Fibroblast of villous mesenchyme (primary cell): ENCODE data around the gene SPATA13. TPM values are rescaled to one million over a fixed set of nuclear protein-coding genes. Genes with fewer than 3 reads are reported as not detected.

Source experiments
- DNase-seq: peaks from one replicate; pipeline ENCODE4 v3.0.0-alpha.2; 2010; ENCODE audit warnings: low read depth
- H3K4me3 ChIP-seq: 2 replicates; pipeline ENCODE4 v1.5.1; 2011; ENCODE audit warnings: low read depth, mild to moderate bottlenecking, low read length
- total RNA-seq: library from RNA; depleted of rRNA; stranded (reverse); fragments of >200 nt; gene quantifications from 2 replicates; pipeline ENCODE4 v1.2.3, GENCODE V29; 2012
- TF ChIP-seq, protein P1 (sequence below): IDR thresholded peaks from 2 replicates; pipeline ENCODE4 v1.5.1; 2012; ENCODE audit warnings: low read depth, mild to moderate bottlenecking, low read length; ENCODE audit not compliant: insufficient read depth

SPATA13 gene
- total RNA-seq, 1 donor: 19.9 TPM

DNA sequence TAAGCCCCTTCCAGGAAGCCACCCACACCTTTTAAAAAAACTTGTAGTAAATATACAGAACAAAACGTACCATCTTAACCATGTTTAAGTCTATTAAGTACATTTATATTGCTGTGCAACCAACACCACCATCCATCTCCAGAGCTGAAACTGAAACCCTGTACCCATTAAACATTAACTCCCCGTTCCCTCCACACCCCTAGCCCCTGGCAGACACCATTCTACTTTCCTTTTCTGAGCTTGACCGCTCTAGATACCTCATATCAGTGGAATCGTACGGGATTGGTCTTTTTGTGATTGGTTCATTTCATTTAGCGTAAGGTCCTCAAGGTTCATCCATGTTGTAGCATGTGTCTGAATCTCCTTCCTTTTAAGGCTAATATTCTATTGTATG is 13.0 kb upstream of the SPATA13 start:
- H3K4me3 ChIP-seq: no peak overlapping the region
- no peak for DNase-seq
- TF ChIP-seq, protein P1, sequence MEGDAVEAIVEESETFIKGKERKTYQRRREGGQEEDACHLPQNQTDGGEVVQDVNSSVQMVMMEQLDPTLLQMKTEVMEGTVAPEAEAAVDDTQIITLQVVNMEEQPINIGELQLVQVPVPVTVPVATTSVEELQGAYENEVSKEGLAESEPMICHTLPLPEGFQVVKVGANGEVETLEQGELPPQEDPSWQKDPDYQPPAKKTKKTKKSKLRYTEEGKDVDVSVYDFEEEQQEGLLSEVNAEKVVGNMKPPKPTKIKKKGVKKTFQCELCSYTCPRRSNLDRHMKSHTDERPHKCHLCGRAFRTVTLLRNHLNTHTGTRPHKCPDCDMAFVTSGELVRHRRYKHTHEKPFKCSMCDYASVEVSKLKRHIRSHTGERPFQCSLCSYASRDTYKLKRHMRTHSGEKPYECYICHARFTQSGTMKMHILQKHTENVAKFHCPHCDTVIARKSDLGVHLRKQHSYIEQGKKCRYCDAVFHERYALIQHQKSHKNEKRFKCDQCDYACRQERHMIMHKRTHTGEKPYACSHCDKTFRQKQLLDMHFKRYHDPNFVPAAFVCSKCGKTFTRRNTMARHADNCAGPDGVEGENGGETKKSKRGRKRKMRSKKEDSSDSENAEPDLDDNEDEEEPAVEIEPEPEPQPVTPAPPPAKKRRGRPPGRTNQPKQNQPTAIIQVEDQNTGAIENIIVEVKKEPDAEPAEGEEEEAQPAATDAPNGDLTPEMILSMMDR: no peak

DNA sequence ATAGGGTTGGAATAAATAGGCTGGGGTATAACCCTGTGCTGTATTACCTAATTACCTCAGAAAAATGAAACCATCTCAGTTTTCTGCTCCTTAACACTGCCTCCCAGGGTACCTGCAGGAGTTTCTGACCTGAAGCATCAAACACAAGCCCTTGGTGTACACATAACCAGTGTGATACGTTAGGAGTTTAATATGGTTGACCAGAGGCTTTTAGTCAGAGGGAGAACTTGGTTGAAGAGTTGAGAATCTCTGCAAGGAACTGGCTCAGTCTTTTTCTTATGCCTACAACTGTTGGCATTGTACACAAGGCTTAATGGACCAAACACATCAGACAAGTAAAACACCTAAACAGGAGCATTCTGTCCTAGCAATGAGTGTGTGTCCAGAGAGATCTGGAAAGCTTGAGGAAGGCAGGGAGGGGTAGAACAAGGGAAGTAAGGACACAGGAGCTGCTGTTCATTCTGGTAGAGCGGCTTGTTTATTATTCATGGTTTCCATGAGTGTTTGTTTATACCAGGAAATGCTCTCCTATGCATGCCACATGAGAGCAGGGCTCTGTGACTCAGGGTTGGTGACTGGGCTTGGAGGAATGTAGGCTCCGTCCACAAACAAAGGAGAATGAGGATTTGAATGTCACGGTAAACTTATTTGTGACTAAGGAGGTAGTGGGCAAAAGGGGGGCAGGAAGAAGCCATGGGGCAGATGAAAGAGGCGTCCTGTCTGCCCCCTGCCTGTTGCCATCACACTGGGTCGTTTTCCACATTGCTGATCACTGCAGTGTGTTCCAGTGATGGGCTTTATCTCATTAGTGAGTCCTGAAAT is 11.9 kb upstream of the SPATA13 start:
- TF ChIP-seq, protein P1: no peak
- H3K4me3 ChIP-seq: no peak overlapping the region
- DNase-seq: peak; percentile 94

DNA sequence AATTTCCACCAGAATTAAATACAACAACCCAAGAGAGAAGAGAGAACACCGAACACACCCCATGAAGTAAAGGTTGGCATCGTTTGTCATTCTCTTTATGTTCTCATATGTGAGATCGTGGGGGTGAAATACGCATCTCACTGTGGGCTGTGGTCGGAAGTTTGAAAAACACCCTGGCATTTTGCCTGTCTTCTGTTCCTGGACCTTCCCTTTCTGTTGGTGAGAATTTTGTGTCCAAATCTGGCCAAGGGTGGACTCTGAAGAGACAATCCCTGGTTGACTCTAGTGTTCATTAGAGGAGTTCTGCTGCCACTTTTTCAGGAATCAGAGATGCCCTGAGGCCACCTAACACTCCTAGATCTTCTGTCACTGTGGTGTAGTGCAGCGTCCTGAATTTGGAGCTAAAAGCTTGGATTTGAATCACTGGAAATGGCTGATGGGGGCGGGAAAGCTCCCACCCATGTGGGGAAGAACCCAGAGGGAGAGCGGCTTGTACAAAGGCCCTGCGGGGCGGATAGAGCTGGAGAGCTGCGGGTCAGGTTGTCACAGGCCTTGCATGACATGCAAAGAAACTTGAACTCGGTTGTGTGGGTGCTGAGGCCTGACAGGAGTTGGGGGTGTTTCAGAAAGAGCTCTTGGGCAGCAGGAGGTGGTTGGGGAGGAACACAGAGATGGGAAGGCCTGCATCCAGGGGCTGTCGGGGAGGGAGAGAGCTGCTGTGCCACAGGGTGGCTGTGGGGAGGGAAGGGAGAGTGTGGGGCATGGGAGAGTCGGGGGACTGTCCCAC is 11.1 kb upstream of the SPATA13 start:
- no peak for DNase-seq
- TF ChIP-seq, protein P1: no peak
- H3K4me3 ChIP-seq: no peak overlapping the region

DNA sequence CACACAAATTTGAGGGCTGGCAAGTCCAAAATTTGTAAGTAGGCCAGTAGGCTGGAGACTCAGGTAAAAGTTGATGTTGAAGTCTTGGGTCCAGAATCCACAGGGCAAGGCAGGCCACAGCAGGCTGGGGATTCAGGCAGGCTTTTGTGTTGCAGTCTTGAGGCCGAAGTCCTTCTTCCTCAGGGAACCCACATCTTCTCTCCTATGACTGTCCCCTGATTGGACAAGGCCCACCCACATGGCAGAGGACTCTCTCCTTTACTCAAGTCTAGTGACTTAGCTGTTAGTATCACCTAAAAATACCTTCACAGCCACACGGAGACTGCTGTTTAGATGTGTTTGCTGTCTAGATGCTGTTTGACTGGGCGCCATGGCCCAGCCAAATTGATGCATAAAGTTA is 9.9 kb upstream of the SPATA13 start:
- no peak overlapping the region for H3K4me3 ChIP-seq
- TF ChIP-seq, protein P1: no peak
- no peak for DNase-seq

DNA sequence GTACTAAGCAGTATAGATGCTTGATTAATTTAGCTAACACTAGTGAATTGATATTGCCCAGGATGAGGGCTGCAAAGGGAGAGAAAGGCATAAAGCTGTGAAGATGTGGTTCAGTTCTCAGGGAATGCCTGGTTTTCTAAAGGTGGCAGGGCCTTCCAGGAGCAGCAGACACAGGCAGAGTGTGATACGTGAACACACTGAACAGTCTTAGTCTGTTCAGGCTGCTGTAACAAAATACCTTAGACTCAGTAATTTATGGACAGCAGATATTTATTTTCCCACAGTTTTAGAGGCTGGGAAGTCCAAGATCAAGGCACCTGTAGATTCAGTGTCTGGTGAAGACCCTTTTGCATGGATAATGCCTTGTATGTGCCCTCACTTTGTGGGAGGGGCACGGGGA is 8.7 kb upstream of the SPATA13 start:
- DNase-seq: no peak
- H3K4me3 ChIP-seq: no peak overlapping the region
- TF ChIP-seq, protein P1: no peak

DNA sequence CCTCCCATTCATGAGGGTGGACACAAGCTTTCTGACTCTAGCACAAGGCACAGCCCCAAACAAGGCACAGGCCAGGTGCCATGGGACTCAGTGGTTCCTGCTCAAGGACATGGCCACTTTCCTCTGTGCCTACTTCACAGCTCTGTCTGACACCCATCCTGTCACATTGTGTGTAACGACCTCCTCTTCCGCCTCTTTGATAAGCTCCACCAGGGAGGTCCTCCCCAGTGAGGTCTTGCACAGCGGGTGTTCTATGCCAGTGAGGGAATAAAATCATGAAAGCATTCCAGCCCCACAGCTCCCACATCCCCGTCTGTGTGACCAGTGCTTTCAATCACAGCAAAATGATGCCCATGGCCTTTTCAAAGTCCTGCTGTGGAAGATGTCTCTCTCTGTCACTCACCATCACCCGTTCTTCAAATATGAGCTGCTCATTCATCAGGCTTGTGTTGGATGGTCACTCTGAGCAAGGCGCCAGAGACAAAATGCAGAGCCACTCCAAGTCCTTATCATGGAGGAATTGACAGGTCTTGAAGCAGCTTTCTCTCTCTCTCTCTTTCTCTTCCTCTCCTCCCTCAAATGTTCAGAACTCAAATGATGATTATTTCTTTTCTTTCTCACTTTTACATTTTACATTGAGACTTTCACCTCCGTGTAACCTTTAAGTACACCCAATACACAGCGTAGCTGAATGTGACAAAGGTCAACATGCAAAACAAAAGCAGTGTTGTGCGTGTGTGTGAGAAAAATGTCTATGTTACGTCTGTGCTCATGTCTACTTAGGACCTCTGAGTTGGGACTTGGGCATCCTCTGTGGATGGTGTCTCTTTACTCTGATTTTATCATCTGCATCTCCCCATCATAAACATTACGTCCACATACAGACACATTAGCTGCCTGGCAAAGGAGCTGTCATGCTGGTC is 8.0 kb upstream of the SPATA13 start:
- TF ChIP-seq, protein P1: no peak
- no peak overlapping the region for H3K4me3 ChIP-seq
- DNase-seq: no peak
